Measurements from ENCODE around the gene KIF1B.
"Not testable (repeated sequence)": the region's sequence is repeated elsewhere in the genome, so short reads cannot be mapped to it uniquely, and the experiment has no call there.

The KIF1B gene

GRCh38 chr1:10189659-10190058 lies 20.7 kb upstream of the KIF1B start:
- DNase-seq (ENCODE audit: low read depth, low spot score), result no peak

GRCh38 chr1:10192263-10192662 lies 18.1 kb upstream of the KIF1B start:
- DNase-seq (ENCODE audit: low read depth, low spot score), result no peak

DNA sequence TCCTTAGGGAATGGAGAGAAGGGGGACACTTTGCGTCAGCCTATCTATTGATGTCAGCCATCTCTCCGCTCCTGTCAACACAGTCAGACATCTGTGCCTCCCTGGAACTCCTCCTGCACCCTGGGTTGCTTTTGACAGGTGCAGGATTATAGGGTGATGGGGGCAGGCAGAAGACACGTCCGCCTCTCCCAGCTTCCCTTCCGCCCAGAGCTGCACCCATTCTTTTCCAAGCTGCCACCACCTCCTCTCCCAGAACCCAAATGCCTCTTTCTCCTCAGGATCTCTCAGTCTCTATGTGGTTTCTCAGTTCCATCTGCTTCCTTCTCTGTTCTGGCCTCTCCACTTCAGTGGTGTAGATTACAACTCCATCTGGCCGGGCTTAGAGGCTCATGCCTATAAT lies 17.1 kb upstream of the KIF1B start:
- no peak for DNase-seq (ENCODE audit: low read depth, low spot score)

- DNase-seq (ENCODE audit: low read depth, low spot score), result no peak
Measured at GRCh38 chr1:10195570-10195969, 14.8 kb upstream of the KIF1B start.

DNA sequence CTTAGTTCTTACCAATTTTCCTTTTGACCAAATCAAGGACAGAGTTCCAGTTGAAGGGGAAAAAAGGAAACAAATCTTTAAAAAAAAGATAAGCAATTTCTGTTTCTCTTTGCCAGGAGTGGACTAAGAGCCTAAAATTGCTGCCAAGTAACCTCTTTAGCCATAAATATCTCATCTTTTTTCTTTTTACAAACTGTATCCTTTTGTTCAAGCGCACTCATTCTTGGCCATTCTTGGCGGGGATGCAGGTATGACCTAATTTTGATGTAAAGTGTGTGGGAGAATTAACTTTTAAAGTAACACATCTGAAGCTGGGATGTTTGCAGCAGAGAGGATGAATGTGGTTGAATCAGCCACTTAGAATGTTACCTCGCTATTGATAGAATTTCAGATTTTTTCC lies 13.4 kb upstream of the KIF1B start:
- no peak for DNase-seq (ENCODE audit: low read depth, low spot score)

DNA sequence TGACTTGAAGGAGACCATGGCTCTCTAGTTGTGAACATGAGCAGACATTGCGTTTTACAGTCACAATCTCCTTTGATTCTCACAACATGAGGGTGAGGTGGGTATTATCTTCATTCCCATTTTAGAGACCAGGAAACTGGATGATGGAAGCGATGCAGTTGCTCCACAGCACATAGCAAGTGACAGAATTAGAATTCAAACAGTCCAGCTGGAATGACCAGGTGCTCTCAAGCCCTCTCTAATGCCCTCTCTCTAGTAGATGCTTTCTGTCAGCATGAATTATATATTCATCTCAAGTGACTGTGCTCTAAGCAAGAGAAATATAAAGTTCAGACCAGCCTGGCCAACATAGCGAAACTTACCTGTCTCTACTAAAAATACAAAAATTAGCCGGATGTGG lies 9.8 kb upstream of the KIF1B start:
- DNase-seq (ENCODE audit: low read depth, low spot score), result no peak

DNA sequence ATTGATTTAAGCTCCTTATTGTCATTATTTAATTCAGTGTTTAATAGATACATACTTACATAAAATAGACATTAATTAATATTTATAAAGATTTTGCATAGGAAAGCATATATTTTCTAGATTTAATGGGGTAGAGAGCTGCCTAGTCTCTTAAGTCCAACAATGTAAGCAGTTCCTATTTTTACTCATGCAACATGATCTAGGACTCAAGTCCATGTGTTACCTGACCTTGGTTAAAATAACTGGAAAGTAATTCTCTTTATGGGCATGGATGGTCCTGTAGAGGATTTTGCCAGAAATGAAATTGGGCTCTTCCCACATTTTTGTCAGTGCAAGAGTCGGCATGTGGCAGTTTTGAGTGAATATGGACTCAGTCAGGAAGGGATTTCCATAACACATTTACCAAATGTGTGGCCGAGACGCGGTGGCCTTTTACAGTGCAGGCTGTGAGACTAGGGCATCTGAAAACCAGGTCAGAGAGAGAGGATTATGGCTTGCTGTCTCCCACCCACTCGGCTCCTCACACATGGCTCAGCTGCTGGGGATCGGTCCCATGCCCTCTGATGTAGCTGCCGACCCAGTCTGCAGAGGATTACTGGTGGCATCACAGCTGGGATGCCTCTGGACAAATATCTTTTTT lies 6.2 kb upstream of the KIF1B start:
- no peak for DNase-seq (ENCODE audit: low read depth, low spot score)

GRCh38 chr1:10205206-10205605 lies 5.2 kb upstream of the KIF1B start:
- DNase-seq (ENCODE audit: low read depth, low spot score), result not testable (repeated sequence)

DNA sequence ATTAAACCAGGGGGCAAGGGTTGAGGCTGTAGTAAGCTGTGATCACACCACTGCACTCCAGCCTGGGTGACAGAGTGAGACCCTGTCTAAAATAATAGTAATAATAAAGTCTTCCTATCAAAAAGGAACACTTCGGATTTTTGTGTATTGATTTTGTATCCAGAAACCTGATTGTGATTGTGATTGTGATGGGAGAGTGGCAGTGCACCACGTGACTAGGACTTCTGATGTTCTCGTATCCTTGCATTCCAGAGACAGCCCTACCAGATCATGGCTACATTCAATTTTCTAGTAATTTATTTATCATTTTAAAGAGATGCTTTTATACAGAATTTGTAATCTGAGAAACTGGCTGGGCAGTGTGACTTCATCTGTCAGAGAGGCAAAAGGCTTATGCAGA lies 2.6 kb upstream of the KIF1B start:
- DNase-seq (ENCODE audit: low read depth, low spot score), result no peak

DNA sequence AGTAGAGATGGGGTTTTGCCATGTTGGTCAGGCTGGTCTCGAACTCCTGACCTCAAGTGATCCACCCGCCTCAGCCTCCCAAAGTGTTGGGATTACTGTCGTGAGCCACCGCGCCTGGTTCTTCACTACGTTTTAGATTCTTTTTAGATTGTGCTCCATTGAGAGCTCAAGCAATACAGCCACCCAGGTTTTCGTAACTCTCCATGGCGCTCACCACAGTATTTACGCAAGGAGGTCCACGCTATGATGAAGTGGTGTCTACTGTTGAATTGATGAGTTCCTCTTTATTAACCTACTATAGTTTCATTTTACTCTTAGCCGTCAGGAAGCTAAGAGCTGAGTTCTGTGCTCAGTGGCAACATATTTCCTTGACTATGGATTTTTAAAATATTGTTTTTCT lies 1.8 kb upstream of the KIF1B start:
- DNase-seq (ENCODE audit: low read depth, low spot score), result no peak

GRCh38 chr1:10209590-10209904 lies 823 bp upstream of the KIF1B start:
- DNase-seq (ENCODE audit: low read depth, low spot score), result no peak

- DNase-seq (ENCODE audit: low read depth, low spot score), result no peak
Measured at GRCh38 chr1:10210841-10211804, 753 bp downstream of the KIF1B start.

DNA sequence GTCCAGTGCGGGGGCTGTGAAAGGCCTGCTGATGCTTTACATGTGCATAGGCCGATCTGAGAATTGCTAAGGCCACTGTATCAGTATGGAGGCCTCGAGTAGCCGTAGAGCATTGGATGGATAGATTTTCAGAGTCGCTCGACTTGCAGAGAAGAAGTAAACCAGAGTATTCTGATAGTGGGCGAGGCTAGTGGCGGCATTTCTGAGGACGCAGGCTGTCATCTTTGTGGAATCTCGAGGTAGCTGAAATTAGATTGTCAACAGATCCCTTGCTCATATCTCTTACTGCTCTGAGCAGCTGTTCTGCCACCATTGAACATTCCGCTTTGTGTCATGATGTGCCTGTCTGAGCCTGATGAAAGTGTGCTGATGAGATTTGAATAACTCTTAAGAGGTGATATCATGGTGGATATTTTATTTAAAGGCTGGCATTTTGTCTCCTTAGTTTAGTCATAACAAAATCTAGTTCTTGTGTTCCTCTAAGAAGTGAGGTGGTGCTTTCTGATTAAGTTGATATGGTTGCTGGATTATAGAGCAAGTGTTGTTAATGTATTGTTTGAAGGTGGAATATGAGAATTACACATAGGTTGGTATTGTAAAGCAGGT lies 1.5 kb downstream of the KIF1B start:
- DNase-seq (ENCODE audit: low read depth, low spot score), result no peak

GRCh38 chr1:10212476-10212875 lies 2.1 kb downstream of the KIF1B start:
- no peak for DNase-seq (ENCODE audit: low read depth, low spot score)

DNA sequence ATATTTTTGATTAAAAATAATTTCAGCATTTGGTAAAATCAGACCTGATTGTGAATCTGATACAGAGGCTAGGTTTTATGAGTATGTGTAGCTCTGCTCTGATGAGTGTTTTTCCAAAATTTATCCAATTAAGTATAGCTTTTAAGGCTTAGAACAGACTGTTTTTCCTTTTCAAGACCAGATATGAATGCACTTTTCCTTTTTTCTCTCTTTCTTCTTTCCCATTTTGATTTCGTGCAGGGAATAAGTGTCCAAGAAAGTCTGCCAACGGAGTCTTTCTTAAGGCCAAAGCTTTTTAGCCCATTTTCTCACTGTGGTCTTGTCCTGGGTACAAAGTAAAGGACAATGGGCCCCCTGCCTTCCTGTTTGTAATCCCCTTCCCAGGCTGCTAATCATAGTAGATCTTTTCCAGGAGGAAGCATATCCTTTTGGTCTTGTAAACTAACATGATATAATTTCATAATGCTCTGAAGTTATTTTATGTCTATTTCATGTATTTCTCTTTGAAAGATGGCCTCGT lies 2.9 kb downstream of the KIF1B start:
- no peak for DNase-seq (ENCODE audit: low read depth, low spot score)

DNA sequence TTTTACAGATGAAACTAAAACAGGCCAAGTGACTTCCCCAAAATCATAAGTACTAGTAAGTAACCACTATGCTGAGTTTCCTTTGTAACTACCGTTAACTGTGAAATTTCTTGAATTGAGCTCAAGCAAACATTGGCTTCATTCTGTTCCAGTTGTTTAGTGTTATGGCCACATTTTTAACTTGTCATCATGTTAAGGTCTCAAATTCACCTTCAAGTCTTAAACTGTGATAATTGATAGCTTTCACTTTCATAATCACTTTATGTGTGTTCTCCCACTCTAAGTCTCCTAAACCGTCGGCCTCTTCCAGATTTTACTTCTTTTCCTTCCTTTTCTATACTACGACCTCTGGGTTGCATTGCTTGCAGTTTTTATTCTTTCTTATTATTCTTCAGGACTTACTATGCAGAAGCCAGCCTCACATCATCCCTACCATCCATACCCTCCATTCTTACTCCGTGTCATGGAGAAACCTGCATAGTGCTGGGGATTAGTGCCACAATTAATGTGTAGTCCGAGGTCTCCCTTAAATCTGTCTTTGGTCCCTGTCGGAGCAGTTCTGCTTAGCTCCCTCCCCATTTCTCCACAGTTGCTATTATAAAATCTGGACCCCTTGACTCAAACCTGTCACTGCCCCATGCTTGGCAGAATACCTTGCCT lies 5.8 kb downstream of the KIF1B start:
- no peak for DNase-seq (ENCODE audit: low read depth, low spot score)

- no peak for DNase-seq (ENCODE audit: low read depth, low spot score)
Measured at GRCh38 chr1:10217748-10218441, 7.5 kb downstream of the KIF1B start.

GRCh38 chr1:10220200-10220599 lies 9.8 kb downstream of the KIF1B start:
- no peak for DNase-seq (ENCODE audit: low read depth, low spot score)

DNA sequence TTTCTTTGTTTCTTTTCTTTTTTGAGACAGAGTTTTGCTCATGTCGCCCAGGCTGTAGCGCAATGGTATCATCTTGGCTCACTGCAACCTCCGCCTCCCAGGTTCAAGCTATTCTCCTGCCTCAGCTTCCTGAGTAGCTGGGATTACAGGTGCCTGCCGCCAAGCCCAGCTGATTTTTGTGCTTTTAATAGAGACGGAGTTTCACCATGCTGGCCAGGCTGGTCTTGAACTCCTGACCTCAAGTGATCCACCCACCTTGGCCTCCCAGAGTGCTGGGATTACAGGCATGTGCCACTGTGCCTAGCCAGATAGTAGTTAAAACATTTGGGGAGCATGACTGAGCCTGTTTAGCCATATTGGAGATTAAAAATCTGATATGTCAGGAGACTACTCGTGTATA lies 10.3 kb downstream of the KIF1B start:
- not testable (repeated sequence) for DNase-seq (ENCODE audit: low read depth, low spot score)

DNA sequence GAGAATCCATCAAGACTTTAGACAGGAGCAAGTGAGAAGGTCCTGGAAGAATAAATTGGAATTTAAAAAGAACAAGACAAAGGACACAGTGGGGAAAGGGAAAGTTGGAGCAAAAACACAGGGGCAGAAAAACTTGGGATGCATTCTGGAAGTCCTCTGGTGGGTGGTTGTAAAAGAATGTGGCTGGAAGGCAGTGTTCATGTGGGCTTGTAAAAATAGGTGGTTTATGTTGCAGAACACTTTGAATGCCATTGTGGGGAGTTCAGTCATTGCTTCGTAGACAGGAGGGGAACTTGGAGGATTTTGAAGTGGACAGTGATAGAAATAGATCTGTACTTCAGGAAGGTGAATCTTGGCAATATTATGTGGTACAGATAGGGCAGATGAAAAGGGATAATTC lies 15.2 kb downstream of the KIF1B start:
- DNase-seq (ENCODE audit: low read depth, low spot score), result no peak

DNA sequence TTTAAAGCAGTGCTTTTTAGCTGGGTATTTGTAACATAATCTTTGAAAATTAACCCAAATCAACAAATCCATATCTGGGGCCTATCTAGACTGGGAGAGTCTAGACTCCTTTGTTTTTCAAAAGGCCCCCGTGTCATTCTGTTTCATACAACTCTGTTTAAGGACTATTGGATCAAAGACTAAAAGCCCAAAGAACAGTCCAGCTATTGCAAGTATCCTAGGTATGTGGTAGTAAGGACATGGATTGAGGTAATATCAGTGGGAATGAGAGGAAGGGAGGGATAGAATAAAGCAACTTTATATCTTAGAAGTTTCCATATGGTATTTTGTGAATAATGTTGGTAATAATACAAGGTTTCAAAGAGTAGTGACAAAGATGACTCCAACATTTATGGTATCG lies 18.2 kb downstream of the KIF1B start:
- DNase-seq (ENCODE audit: low read depth, low spot score), result no peak

- DNase-seq (ENCODE audit: low read depth, low spot score), result no peak
Measured at GRCh38 chr1:10229903-10230302, 19.5 kb downstream of the KIF1B start.

All from brain pericyte (primary cell).